Placental pericyte (primary cell): ENCODE data around the gene ZDHHC23. TPM values are rescaled to one million over a fixed set of nuclear protein-coding genes. Genes with fewer than 3 reads are reported as not detected.

Experiments used
- total RNA-seq: library from RNA; depleted of rRNA; stranded (reverse); fragments of >200 nt; gene quantifications from 2 replicates; pipeline ENCODE4 v1.2.3, GENCODE V29; 2012

Gene ZDHHC23, protein sequence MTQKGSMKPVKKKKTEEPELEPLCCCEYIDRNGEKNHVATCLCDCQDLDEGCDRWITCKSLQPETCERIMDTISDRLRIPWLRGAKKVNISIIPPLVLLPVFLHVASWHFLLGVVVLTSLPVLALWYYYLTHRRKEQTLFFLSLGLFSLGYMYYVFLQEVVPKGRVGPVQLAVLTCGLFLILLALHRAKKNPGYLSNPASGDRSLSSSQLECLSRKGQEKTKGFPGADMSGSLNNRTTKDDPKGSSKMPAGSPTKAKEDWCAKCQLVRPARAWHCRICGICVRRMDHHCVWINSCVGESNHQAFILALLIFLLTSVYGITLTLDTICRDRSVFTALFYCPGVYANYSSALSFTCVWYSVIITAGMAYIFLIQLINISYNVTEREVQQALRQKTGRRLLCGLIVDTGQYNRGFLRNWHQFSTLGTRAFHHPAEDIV
- 0.72 and 1.1 TPM in 2 replicates for total RNA-seq

GRCh38 chr3:113947372-113948014, at the start of gene ZDHHC23:
TSS of gene ZDHHC23 (plus strand) at chr3:113948013. CDS start at chr3:113948803, 790 bp downstream.

Other genes starting within 250 kb of the ZDHHC23 start
- 162 and 226 TPM in 2 replicates for gene NAA50, start 201.8 kb upstream of the ZDHHC23 start, total RNA-seq
- gene ATP6V1A, start 201.0 kb upstream of the ZDHHC23 start, total RNA-seq: 60.2 and 125 TPM in 2 replicates
- gene GRAMD1C, start 109.2 kb upstream of the ZDHHC23 start, total RNA-seq: 2.8 and 7.7 TPM in 2 replicates
- 1.1 and 2.0 TPM in 2 replicates for gene CCDC191, start 108.5 kb downstream of the ZDHHC23 start, total RNA-seq
- 20.1 and 29.1 TPM in 2 replicates for gene QTRT2, start 108.7 kb downstream of the ZDHHC23 start, total RNA-seq
- not detected in 2 replicates for gene DRD3, start 231.0 kb downstream of the ZDHHC23 start, total RNA-seq